K562 (cell line): Measurements from ENCODE around the gene PARD3B.

Experiments used
- CTCF ChIP-seq, 3 experiments: IDR thresholded peaks in 2 of 3; conservative IDR thresholded peaks in 1 of 3; 2 replicates each; pipeline ENCODE4 v1.5.1; 2011 to 2012; ENCODE audit warnings: low read length in 3 of 3, mild to moderate bottlenecking in 3 of 3, control low read depth in 2 of 3, improper control_type of control experiment in 1 of 3, inconsistent platforms in 1 of 3, low read depth in 1 of 3, mixed read lengths in 1 of 3, moderate library complexity in 1 of 3; ENCODE audit not compliant: insufficient read depth in 2 of 3
- GTF2F1 ChIP-seq: IDR thresholded peaks from 2 replicates; pipeline ENCODE4 v1.6.1; 2011; ENCODE audit warnings: low read depth, low read length, improper control_type of control experiment
- SIN3A ChIP-seq, 2 experiments: fragments of 150-350 bp in 1 of 2; IDR thresholded peaks; 2 replicates each; pipeline ENCODE4 v1.6.1; 2011 to 2016; ENCODE audit warnings: borderline replicate concordance in 2 of 2, low read depth in 2 of 2, low read length in 2 of 2, mild to moderate bottlenecking in 2 of 2, moderate library complexity in 2 of 2; ENCODE audit not compliant: control insufficient read depth in 1 of 2

- TF ChIP-seq CTCF (IDR thresholded peaks at IDR 0.05 in 2 of 3, conservative IDR thresholded peaks at IDR 0.05 in 1 of 3; ENCODE audit: insufficient read depth in 2 of 3, low read depth in 1 of 3, low read length in 3 of 3) (no peak), GTF2F1 (no peak), SIN3A (IDR thresholded peaks at IDR 0.05; ENCODE audit: borderline replicate concordance in 2 of 2, control insufficient read depth in 1 of 2, low read depth in 2 of 2, low read length in 2 of 2) (no peak)
These were observed 400.1 kb downstream of the PARD3B start for GRCh38 chr2:204945376-204945775.
